Neural cell (in vitro differentiated cells): ENCODE data around the gene RBM4. TPM values are rescaled to one million over a fixed set of nuclear protein-coding genes. Genes with fewer than 3 reads are reported as not detected.
"Not testable (repeated sequence)": the region's sequence is repeated elsewhere in the genome, so short reads cannot be mapped to it uniquely, and the experiment has no call there.

Source experiments
- H2AFZ ChIP-seq: fragments of 200-600, 300-800 bp; sonication (generic), shearing (Covaris generic); 2 replicates; pipeline ENCODE4 v1.6.0; 2014; ENCODE audit warnings: low read depth, mild to moderate bottlenecking, antibody characterized with exemption, low read length, moderate library complexity
- H3F3A ChIP-seq: fragments of 200-600 bp; shearing (Covaris generic); 2 replicates; pipeline ENCODE4 v1.6.1; 2016; ENCODE audit warnings: mild to moderate bottlenecking, moderate library complexity, mixed read lengths, antibody characterized with exemption, low read length; ENCODE audit not compliant: insufficient read depth, poor library complexity, severe bottlenecking
- H3K27ac ChIP-seq: fragments of 200-600, 300-800 bp; sonication (generic), shearing (Covaris generic); 2 replicates; pipeline ENCODE4 v1.5.1; 2014; ENCODE audit warnings: mild to moderate bottlenecking, low read length, moderate library complexity
- H3K27me3 ChIP-seq: fragments of 300-800, 200-600 bp; sonication (generic), shearing (Covaris generic); 2 replicates; pipeline ENCODE4 v1.6.0; 2014; ENCODE audit warnings: mild to moderate bottlenecking, low read depth, low read length, moderate library complexity; ENCODE audit not compliant: insufficient read depth
- H3K36me3 ChIP-seq: fragments of 300-800, 200-600 bp; sonication (generic), shearing (Covaris generic); 2 replicates; pipeline ENCODE4 v1.5.1; 2014; ENCODE audit warnings: mild to moderate bottlenecking, antibody characterized with exemption, low read length, moderate library complexity; ENCODE audit not compliant: insufficient read depth
- H3K4me2 ChIP-seq: fragments of 300-800, 200-600 bp; sonication (generic), shearing (Covaris generic); 2 replicates; pipeline ENCODE4 v1.6.0; 2014; ENCODE audit warnings: mild to moderate bottlenecking, low read length
- H3K4me3 ChIP-seq: fragments of 300-800, 200-600 bp; sonication (generic), shearing (Covaris generic); 2 replicates; pipeline ENCODE4 v1.5.1; 2014; ENCODE audit warnings: mild to moderate bottlenecking, low read length, moderate library complexity
- H3K79me2 ChIP-seq: fragments of 200-600 bp; shearing (Covaris generic); replicated peaks from 2 replicates; pipeline ENCODE4 v1.6.0; 2014; ENCODE audit warnings: mild to moderate bottlenecking, low read length, moderate library complexity; ENCODE audit not compliant: insufficient read depth
- H3K9ac ChIP-seq: fragments of 300-800, 200-600 bp; sonication (generic), shearing (Covaris generic); 2 replicates; pipeline ENCODE4 v1.6.1; 2016; ENCODE audit warnings: mild to moderate bottlenecking, low read length, mixed read lengths
- H3K9me2 ChIP-seq: fragments of 200-600 bp; shearing (Covaris generic); 2 replicates; pipeline ENCODE4 v1.6.1; 2016; ENCODE audit warnings: mild to moderate bottlenecking, low read length, mixed read lengths; ENCODE audit not compliant: insufficient read depth
- H3K9me3 ChIP-seq: fragments of 200-600, 300-800 bp; sonication (generic), shearing (Covaris generic); 2 replicates; pipeline ENCODE4 v1.6.1; 2016; ENCODE audit warnings: mild to moderate bottlenecking, mixed run types, low read length, moderate library complexity, mixed read lengths
- H4K20me1 ChIP-seq: fragments of 200-600 bp; shearing (Covaris generic); 2 replicates; pipeline ENCODE4 v1.6.1; 2016; ENCODE audit warnings: mild to moderate bottlenecking, mixed run types; ENCODE audit not compliant: insufficient read depth
- EP300 ChIP-seq: fragments of 450-650 bp; conservative IDR thresholded peaks from 2 replicates; pipeline ENCODE4 v1.6.1; 2014; ENCODE audit warnings: antibody characterized with exemption, mild to moderate bottlenecking, moderate library complexity; ENCODE audit not compliant: poor library complexity, severe bottlenecking
- EZH2 ChIP-seq: fragments of 200-600, 300-800 bp; shearing (Covaris generic), sonication (generic); IDR thresholded peaks from 2 replicates; pipeline ENCODE4 v1.6.1; 2014; ENCODE audit warnings: antibody characterized with exemption, low read length, borderline replicate concordance, mild to moderate bottlenecking; ENCODE audit not compliant: insufficient read depth, poor library complexity, severe bottlenecking
- MXI1 ChIP-seq: fragments of 450-650 bp; conservative IDR thresholded peaks from 2 replicates; pipeline ENCODE4 v1.6.1; 2014; ENCODE audit warnings: antibody characterized with exemption, mild to moderate bottlenecking; ENCODE audit not compliant: poor library complexity, severe bottlenecking
- POLR2AphosphoS5 ChIP-seq: IDR thresholded peaks from 2 replicates; pipeline ENCODE4 v1.6.1; 2012
- RAD21 ChIP-seq: fragments of 450-650 bp; conservative IDR thresholded peaks from 2 replicates; pipeline ENCODE4 v1.6.1; 2014; ENCODE audit warnings: antibody characterized with exemption, mild to moderate bottlenecking, moderate library complexity
- SMC3 ChIP-seq: fragments of 450-650 bp; conservative IDR thresholded peaks from 2 replicates; pipeline ENCODE4 v1.6.1; 2014; ENCODE audit warnings: antibody characterized with exemption, mild to moderate bottlenecking, moderate library complexity; ENCODE audit not compliant: poor library complexity
- TAF1 ChIP-seq: IDR thresholded peaks from 2 replicates; pipeline ENCODE4 v1.6.1; 2012; ENCODE audit warnings: low read depth
- polyA plus RNA-seq: library from polyadenylated mRNA; depleted of rRNA; stranded (reverse); fragments of >200 nt; gene quantifications from 2 replicates; pipeline ENCODE4 v1.2.3, GENCODE V29; 2014
- TF ChIP-seq, protein P1 (sequence below): IDR thresholded peaks from 2 replicates; pipeline ENCODE4 v1.6.1; 2012; ENCODE audit warnings: borderline replicate concordance
- TF ChIP-seq, protein P2 (sequence below): fragments of 450-650 bp; IDR thresholded peaks from 2 replicates; pipeline ENCODE4 v1.5.1; 2014; ENCODE audit warnings: antibody characterized with exemption, mild to moderate bottlenecking, moderate library complexity; ENCODE audit not compliant: poor library complexity, severe bottlenecking

RBM4 gene
- polyA plus RNA-seq, 1 donor from 2014 or later: 456 TPM

DNA sequence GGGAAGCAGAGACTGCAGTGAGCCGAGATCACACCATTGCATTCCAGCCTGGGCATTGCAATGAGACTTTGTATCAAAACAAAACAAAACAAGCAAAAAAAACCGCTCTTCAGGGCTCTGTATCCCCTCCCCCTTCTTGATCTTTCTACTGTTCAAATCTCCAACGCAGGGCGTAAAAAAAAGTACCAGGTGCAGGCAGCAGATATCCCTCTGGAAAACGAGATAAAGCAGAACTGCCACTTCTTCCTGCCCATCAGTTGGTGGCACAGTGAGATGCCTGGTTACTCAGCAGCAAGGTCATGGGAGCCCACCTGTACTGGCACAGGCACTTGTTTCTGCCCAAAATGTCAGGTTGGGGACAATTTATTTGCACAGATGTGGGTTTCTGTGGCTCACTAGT lies 34.3 kb upstream of the RBM4 start:
- Histone ChIP-seq H3K9me3 (no peaks in the 10 kb centered on the region), H3F3A (no peaks in the 10 kb centered on the region), H3K4me2 (no peak overlapping the region), H3K4me3 (no peak overlapping the region), H3K27me3 (no peaks in the 10 kb centered on the region), H3K36me3 (no peaks in the 10 kb centered on the region), H3K9me2 (no peaks in the 10 kb centered on the region), H3K79me2 (no peaks in the 10 kb centered on the region), H4K20me1 (no peaks in the 10 kb centered on the region), H2AFZ (no peak overlapping the region), H3K27ac (no peak overlapping the region), H3K9ac (no peak overlapping the region)
- TF ChIP-seq RAD21 (no peak), SMC3 (no peak), POLR2AphosphoS5 (no peak), TAF1 (no peak), MXI1 (no peak), EP300 (no peak), EZH2 (no peak)
- TF ChIP-seq, protein P1, sequence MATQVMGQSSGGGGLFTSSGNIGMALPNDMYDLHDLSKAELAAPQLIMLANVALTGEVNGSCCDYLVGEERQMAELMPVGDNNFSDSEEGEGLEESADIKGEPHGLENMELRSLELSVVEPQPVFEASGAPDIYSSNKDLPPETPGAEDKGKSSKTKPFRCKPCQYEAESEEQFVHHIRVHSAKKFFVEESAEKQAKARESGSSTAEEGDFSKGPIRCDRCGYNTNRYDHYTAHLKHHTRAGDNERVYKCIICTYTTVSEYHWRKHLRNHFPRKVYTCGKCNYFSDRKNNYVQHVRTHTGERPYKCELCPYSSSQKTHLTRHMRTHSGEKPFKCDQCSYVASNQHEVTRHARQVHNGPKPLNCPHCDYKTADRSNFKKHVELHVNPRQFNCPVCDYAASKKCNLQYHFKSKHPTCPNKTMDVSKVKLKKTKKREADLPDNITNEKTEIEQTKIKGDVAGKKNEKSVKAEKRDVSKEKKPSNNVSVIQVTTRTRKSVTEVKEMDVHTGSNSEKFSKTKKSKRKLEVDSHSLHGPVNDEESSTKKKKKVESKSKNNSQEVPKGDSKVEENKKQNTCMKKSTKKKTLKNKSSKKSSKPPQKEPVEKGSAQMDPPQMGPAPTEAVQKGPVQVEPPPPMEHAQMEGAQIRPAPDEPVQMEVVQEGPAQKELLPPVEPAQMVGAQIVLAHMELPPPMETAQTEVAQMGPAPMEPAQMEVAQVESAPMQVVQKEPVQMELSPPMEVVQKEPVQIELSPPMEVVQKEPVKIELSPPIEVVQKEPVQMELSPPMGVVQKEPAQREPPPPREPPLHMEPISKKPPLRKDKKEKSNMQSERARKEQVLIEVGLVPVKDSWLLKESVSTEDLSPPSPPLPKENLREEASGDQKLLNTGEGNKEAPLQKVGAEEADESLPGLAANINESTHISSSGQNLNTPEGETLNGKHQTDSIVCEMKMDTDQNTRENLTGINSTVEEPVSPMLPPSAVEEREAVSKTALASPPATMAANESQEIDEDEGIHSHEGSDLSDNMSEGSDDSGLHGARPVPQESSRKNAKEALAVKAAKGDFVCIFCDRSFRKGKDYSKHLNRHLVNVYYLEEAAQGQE: no peak
- TF ChIP-seq, protein P2, sequence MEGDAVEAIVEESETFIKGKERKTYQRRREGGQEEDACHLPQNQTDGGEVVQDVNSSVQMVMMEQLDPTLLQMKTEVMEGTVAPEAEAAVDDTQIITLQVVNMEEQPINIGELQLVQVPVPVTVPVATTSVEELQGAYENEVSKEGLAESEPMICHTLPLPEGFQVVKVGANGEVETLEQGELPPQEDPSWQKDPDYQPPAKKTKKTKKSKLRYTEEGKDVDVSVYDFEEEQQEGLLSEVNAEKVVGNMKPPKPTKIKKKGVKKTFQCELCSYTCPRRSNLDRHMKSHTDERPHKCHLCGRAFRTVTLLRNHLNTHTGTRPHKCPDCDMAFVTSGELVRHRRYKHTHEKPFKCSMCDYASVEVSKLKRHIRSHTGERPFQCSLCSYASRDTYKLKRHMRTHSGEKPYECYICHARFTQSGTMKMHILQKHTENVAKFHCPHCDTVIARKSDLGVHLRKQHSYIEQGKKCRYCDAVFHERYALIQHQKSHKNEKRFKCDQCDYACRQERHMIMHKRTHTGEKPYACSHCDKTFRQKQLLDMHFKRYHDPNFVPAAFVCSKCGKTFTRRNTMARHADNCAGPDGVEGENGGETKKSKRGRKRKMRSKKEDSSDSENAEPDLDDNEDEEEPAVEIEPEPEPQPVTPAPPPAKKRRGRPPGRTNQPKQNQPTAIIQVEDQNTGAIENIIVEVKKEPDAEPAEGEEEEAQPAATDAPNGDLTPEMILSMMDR: no peak

DNA sequence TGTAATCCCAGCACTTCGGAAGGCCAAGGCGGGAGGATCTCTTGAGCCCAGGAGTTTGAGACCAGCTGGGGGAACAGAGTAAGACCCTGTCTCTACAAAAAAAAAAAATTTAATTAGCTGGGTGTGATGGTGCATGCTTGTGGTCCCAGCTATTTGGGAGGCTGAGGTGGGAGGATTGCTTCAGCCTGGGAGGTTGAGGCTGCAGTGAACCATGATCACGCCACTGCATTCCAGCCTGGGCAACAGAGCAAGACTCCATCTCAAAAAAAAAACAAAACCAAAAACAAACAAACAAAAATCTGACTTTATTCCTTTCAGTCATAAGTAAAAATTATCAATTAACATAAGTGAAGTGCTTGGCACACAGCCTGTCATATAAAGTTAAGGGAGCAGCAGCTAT lies 31.9 kb upstream of the RBM4 start:
- not testable (repeated sequence) for H3K27ac ChIP-seq, H4K20me1 ChIP-seq, H3K36me3 ChIP-seq, H3F3A ChIP-seq, H3K4me3 ChIP-seq, H3K27me3 ChIP-seq, H3K4me2 ChIP-seq, H3K9me3 ChIP-seq, H2AFZ ChIP-seq, H3K9me2 ChIP-seq, H3K79me2 ChIP-seq, H3K9ac ChIP-seq

DNA sequence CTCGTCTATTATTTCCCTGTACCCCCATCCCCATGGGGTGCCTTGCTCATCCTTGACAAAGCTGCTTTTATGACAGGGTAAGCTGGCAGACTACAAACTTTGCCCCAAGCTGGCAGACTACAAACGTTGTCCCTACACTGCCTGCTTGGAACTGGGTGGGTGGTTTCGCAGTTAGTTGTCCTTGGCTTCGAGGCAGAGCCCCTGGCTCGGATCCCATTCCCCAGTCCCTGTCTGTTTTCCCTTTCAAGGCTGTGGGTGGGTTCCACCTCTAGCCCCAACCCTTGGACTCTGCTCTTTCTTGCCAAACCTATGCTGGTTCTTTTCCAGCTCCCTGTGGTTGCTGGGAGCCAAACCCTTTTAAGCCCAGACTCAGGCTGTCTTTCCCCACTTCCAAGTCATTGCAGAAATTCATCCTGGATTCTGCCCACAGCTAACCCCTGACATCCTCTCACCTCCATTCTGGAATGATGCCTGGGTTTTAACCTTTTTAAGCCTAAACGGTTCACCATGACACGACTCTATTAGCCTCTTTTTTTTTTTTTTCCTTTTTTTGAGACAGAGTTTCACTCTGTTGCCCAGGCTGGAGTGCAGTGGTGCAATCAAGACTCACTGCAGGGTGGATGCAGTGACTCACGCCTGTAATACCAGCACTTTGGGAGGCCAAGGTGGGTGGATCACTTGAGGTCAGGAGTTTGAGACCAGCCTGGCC lies 31.2 kb upstream of the RBM4 start:
- Histone ChIP-seq H3K36me3 (no peaks in the 10 kb centered on the region), H3K4me3 (no peak overlapping the region), H3K4me2 (no peak overlapping the region), H3K27me3 (no peaks in the 10 kb centered on the region), H4K20me1 (no peaks in the 10 kb centered on the region), H3K79me2 (no peaks in the 10 kb centered on the region), H2AFZ (no peak overlapping the region), H3K9ac (no peak overlapping the region), H3F3A (no peaks in the 10 kb centered on the region), H3K9me3 (no peaks in the 10 kb centered on the region), H3K27ac (no peak overlapping the region), H3K9me2 (no peaks in the 10 kb centered on the region)
- TF ChIP-seq, protein P2: no peak
- TF ChIP-seq POLR2AphosphoS5: no peak
- TF ChIP-seq RAD21: no peak
- no peak for TF ChIP-seq EP300
- TF ChIP-seq MXI1: no peak
- no peak for TF ChIP-seq SMC3
